ENCODE results near the gene GSG1L2.

DNA sequence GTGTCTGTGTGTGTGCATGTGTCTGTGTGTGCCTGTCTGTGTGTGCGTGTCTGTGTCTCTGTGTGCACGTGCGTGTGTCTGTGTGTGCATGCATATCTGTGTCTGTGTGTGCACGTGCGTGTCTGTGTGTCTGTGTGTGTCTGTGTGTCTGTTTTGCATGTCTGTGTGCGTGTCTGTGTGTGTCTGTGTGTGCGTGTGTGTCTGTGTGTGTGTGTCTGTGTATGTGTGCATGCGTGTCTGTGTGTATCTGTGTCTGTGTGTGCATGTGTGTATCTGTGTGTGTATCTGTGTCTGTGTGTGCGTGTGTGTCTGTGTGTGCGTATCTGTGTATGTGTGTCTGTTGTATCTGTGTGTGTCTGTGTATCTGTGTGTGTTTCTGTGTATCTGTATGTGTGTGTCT lies 5.4 kb downstream of the GSG1L2 start:
- no peak for TF ChIP-seq POLR2AphosphoS5 (IDR thresholded peaks at IDR 0.05; ENCODE audit: borderline replicate concordance, low read depth, low read length)
- no peak for TF ChIP-seq FOXP2 (optimal IDR thresholded peaks at IDR 0.05; ENCODE audit: control extremely low read depth, extremely low read length, insufficient read depth)
